Left ventricle myocardium superior (tissue), 1 donor: ENCODE data around the gene NIPAL1. TPM values are rescaled to one million over a fixed set of nuclear protein-coding genes. Genes with fewer than 3 reads are reported as not detected.

Source experiments
- ATAC-seq: fragments of 200-7000 bp; cut with Tn5 transposase; one replicate; pipeline ENCODE4 v1.9.1; 2020; ENCODE audit warnings: mild to moderate bottlenecking, moderate library complexity
- DNase-seq: peaks from one replicate; pipeline ENCODE4 v3.0.0-alpha.2; 2020
- intact Hi-C: fragments of 100-400 bp; cut with micrococcal nuclease; formaldehyde crosslinking; loops from one replicate; pipeline ENCODE4 v1.11.0; 2022
- total RNA-seq: library from RNA; stranded (reverse); fragmentation: NEBNext Ultra II Directional; extraction: Animal tissue kit (Norgen Biotek cat#: 25700); gene quantifications from one replicate; pipeline ENCODE4 v1.2.1, GENCODE V29; 2021
- donor health status: DM: no; HTN: yes; CAD: no; lungs with severe emphysema.

NIPAL1 gene
- total RNA-seq, 1 donor from 2014 or later = 0.07 TPM

DNA sequence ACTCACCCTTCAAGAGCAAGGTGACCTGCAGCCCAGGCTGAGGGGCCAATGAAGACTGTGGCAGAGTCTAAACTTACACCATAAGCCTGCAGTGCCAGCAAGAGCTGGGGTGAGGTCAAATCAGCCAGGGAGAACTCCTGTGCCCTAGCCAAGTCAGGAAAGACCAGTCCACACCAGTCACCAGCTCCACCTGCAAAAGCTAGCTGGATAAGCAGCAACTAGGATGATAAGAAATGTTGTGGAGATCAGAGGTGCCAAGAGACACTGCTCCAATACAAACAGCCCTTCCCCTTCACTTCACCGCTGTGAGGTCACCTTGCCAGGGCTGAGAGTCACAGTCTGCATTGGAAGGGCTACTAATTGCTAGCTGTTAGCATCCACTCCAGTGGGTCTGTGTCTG lies 31.3 kb downstream of the NIPAL1 start:
- ATAC-seq = peak; percentile 98
- intact Hi-C loops = no loop called here
- DNase-seq = peak; percentile 59

GRCh38 chr4:48049483-48049882 lies 32.9 kb downstream of the NIPAL1 start:
- DNase-seq (no peak), ATAC-seq (no peak)
- intact Hi-C loops = no loop called here

- ATAC-seq = no peak
- DNase-seq = no peak
- intact Hi-C loops = no loop called here
Observed at GRCh38 chr4:48051078-48051477, 34.5 kb downstream of the NIPAL1 start.

DNA sequence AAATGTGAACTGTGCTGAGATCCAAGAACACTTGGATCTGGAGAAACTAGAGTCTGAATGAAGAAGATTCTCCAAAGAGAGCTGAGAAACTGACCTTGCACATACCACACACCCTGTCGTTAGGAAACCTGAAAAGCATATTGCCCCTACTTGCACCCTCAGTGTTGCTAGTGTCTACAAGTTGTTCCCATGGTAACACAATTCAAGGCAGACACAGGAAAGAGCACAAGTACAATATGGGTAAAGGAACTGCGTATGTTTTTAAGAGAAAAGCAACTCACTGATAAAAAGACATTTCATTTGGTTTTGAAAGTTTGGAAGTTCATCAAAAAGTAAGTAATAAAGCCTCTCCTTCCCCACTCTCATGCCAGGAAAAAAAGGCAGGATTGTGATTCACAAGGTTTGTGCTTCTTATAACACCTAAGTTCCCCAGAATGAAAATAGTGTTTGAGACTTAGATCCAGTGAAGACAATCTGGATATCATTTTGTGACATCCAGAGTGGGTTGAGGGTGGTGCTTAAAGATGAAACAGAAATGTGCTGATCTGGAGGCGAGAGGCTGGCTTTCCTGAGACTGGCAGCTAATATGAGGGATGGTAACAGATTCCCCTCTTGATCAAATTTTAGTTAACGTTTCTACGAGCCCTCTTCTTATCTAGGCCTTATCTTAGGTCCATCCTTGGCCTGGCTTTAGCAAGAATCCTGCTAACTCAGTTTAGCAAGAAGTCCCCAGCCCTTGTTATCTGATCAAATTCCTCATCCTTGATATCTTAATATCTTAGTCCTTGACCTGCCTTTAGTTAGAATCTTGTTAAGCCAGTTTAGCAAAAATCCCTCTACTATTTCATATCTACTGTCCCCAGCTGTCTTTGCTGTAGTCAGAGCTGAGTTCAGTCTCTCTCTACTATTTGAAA lies 42.3 kb downstream of the NIPAL1 start:
- no peak for ATAC-seq
- no peak for DNase-seq
- intact Hi-C loops = no loop called here

- intact Hi-C loops = no loop called here
- ATAC-seq = no peak
- DNase-seq = no peak
Observed at GRCh38 chr4:48064349-48064748, 47.8 kb downstream of the NIPAL1 start.

DNA sequence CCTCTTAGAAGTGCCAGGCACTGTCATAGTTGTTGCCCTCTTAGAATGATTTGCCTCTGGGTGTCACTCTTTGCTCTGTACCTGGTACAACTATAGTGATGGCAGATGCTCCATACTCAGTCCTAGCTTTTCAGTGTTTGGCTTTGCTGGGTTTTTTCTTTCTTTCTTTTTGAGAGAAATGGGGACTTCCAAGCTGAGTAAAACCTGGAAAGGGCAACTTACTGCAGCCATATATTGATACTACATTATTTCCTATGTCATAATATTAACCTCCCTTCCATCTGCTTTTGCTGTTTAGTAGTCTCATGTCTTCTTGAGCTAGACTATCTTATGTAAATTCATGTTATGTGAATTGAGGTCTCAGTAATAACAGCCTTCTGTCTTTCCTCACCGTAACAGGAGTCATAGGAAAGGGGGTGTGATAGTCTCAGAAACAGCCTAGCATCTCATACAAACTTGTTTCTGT lies 49.0 kb downstream of the NIPAL1 start:
- DNase-seq (no peak), ATAC-seq (no peak)
- intact Hi-C loops = no loop called here

DNA sequence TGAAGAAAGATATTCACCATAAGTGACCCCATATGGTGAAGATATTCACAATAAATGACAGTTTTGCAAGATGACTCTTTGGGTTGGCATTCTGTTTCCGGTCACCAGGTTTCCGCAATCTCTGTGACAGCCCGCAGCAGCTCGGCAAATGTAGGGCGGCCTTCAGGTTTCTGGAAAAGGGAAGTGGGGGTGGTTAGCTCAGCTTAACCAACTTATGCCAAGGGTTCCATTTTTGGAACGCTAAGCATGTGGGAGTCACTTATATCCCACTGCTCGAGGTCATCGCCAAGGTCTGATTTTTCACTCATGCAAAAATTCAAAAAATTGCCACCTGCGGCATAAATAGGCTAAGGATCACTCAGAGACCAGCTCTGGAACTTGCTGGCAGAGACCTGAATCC lies 51.0 kb downstream of the NIPAL1 start:
- ATAC-seq (no peak), DNase-seq (no peak)
- intact Hi-C loops = no loop called here

DNA sequence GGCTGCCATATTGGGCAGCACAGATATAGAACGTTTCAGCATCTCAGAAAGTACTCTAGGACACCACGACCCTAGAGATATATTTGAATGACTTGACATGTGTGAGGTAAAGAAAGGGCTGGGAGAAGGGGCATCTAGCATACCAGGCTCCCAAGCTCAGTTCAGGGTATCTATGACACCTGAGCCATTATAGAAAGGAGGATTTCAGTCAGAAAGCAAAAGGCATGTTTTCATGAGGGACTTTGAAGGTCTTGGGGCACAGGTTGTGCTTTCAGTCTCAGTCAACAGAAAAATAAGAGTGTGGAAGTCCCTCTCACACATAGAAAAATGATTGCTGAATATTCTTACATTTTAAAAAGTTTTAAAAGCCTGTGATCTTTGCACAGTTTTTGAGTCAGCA lies 51.6 kb downstream of the NIPAL1 start:
- no peak for ATAC-seq
- intact Hi-C loops = no loop called here
- no peak for DNase-seq

DNA sequence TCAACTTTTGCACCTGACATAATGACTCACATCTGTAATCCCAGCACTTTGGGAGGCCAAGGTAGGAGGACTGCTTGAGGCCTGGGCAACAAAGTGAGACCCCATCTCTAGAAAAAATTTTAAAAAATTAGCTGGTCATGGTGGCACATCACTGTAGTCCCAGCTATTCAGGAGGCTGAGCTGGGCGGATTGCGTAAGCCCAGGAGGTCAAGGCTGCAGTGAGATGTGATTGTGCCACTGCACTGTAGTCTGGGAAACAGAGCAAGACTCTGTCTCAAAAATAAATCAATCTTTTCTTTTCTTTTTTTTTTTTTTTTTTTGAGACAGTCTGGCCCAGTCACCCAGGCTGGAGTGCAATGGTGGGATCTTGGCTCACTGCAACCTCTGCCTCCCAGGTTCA lies 52.5 kb downstream of the NIPAL1 start:
- intact Hi-C loops = no loop called here
- ATAC-seq = no peak
- DNase-seq = no peak

- intact Hi-C loops = no loop called here
- DNase-seq (no peak), ATAC-seq (no peak)
Observed at GRCh38 chr4:48071191-48071590, 54.6 kb downstream of the NIPAL1 start.

DNA sequence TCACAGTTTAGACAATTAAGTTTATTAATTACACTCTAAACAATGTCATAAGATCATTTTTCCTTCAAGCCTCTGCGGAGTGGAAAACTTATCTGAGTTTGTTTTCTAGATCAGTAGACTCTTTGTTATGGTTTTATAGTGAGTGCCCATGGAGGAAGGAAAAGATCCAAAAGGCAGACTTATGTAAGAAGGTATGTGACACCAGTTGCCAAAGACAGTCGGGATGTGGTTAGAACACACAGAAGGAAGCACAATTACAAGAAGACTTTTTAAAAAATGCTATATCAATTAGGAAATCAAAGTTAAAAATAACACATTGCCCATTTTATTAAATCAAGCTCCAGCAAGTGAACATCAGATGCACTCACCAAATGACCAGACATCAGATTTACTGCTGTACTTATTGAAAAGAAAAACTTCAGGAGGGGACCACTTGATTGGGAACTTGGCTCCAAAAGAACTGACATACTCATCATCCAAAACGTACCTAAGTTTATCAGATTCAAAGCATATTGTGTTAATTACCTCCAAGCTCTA lies 57.1 kb downstream of the NIPAL1 start:
- intact Hi-C loops = no loop called here
- no peak for ATAC-seq
- DNase-seq = no peak

DNA sequence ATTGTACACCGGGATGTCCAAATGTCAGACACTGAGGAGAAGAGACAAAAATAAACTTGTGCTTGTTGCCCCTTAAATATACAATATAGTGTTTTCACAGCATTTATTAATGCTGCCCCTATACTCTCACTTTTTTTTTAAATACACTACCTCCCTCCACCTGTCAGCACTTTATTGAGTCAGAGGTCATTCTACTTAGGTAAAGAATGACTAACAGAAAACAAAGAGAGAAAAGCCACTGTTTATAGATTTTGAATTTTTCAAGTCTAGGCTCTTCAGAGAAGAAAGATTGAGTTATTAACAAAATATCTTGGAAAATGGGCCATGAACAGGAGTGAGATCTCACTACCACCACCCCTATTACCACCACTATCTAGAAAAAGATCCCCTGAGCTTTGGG lies 58.1 kb downstream of the NIPAL1 start:
- DNase-seq (no peak), ATAC-seq (no peak)
- intact Hi-C loops = no loop called here

DNA sequence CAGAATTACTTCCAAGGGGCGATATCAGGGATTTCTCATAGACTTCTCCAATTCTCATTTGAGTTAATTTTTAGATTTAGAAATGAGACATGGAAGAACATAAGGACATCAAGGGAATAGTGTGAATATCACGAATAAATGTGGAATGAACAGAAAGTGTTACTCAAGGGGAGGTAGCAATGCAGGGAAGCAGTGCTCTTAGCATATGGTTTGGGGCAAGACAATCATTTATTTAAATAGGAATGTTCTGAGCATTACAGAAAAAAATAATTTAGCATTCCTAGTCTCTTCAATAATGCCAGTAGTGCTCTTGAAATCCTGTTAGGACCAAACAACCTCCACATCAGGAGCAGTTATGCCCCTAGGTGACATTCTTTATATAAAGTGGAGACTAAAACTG lies 61.9 kb downstream of the NIPAL1 start:
- no peak for DNase-seq
- intact Hi-C loops = no loop called here
- ATAC-seq = no peak

GRCh38 chr4:48078862-48079655 lies 62.5 kb downstream of the NIPAL1 start:
- no peak for DNase-seq
- ATAC-seq = no peak
- intact Hi-C loops = no loop called here

DNA sequence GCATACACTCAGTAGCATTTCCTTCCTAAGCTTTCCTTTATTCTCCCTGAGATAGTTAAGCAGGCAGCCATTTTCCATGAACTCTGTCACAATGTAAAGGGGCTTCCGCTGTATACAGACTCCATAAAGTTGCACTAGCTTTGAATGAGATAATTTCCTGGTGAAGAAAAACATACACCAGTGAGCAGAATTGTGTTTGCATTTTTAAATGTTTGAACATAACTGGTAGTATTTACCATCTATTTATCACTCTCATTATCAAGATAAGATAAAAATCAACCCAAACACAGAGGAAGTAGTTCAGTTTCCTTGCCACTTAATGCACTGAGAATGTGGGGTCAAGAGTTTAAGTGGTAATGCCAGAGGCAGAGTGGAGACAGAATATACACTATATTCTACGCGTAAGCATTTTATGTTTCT lies 63.4 kb downstream of the NIPAL1 start:
- no peak for DNase-seq
- intact Hi-C loops = no loop called here
- no peak for ATAC-seq

DNA sequence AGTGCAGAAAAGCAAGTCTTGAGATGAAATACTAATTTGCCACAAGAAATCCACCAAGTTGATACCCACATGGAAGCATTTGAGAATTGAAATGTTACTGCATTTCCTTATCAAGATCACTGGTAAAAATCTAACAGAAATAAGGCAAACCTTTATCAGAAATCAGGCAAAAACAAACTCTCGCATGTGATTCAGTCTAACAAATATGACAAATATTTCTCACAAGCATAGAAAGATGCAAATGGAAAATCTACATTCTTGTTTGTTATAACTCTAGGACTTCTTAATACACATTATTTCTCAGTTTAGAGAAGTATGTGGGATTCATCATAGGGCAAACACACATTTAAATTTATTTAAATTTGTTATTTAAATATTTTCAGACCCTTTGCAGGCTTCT lies 64.6 kb downstream of the NIPAL1 start:
- no peak for DNase-seq
- intact Hi-C loops = no loop called here
- ATAC-seq = no peak

GRCh38 chr4:48082956-48083355 lies 66.4 kb downstream of the NIPAL1 start:
- ATAC-seq (no peak), DNase-seq (no peak)
- intact Hi-C loops = no loop called here

- DNase-seq = no peak
- intact Hi-C loops = loop anchor here (5.0 kb wide), 1 partner anchor 84 kb away; no protein-coding TSS in a partner anchor
- ATAC-seq = no peak
Observed at GRCh38 chr4:48085821-48086589, 69.4 kb downstream of the NIPAL1 start.
